Keratinocyte (primary cell): Measurements from ENCODE around the gene DIP2C.

Experiments
- EZH2 ChIP-seq: IDR thresholded peaks from one replicate; pipeline ENCODE4 v1.6.1; 2012; ENCODE audit warnings: inconsistent platforms, mild to moderate bottlenecking, low read length, moderate library complexity
- TF ChIP-seq, protein P1 (sequence below), 3 experiments: IDR thresholded peaks in 1 of 3; conservative IDR thresholded peaks in 1 of 3; optimal IDR thresholded peaks in 1 of 3; 2 replicates in 2 of 3; 3 replicates in 1 of 3; pipeline versions ENCODE3 to v1.5.1; 2011; ENCODE audit warnings: low read length in 3 of 3, mild to moderate bottlenecking in 3 of 3, moderate library complexity in 2 of 3, control low read depth in 1 of 3, inconsistent platforms in 1 of 3; ENCODE audit not compliant: insufficient read depth in 2 of 3; ENCODE audit errors: extremely low read depth in 1 of 3

- TF ChIP-seq, protein P1, sequence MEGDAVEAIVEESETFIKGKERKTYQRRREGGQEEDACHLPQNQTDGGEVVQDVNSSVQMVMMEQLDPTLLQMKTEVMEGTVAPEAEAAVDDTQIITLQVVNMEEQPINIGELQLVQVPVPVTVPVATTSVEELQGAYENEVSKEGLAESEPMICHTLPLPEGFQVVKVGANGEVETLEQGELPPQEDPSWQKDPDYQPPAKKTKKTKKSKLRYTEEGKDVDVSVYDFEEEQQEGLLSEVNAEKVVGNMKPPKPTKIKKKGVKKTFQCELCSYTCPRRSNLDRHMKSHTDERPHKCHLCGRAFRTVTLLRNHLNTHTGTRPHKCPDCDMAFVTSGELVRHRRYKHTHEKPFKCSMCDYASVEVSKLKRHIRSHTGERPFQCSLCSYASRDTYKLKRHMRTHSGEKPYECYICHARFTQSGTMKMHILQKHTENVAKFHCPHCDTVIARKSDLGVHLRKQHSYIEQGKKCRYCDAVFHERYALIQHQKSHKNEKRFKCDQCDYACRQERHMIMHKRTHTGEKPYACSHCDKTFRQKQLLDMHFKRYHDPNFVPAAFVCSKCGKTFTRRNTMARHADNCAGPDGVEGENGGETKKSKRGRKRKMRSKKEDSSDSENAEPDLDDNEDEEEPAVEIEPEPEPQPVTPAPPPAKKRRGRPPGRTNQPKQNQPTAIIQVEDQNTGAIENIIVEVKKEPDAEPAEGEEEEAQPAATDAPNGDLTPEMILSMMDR (optimal IDR thresholded peaks at IDR 0.05 in 1 of 3, IDR thresholded peaks at IDR 0.05 in 1 of 3, conservative IDR thresholded peaks at IDR 0.05 in 1 of 3; ENCODE audit: extremely low read depth in 1 of 3, insufficient read depth in 2 of 3, low read length in 3 of 3), result no peak
- no peak for TF ChIP-seq EZH2
Observed at GRCh38 chr10:285216-285615, 404.3 kb downstream of the DIP2C start.
